CD4-positive, CD25-positive, alpha-beta regulatory T cell (primary cell): ENCODE data around the gene SART3. TPM values are rescaled to one million over a fixed set of nuclear protein-coding genes. Genes with fewer than 3 reads are reported as not detected.

Experiments
- ATAC-seq, 2 donors: fragments of 150-1000 bp; cut with Tn5 transposase; one replicate each; pipeline ENCODE4 v1.10.0; 2021; ENCODE audit warnings: low read depth in 2 of 2, moderate number of reproducible peaks in 2 of 2, moderate library complexity in 1 of 2
- DNase-seq, 3 donors: peaks; one replicate each; pipeline versions ENCODE4 v3.0.0 to v3.0.0-alpha.2; 2012 to 2022; ENCODE audit warnings: mixed read lengths in 1 of 3
- H3K27ac ChIP-seq: one replicate; pipeline ENCODE4 v1.7.0; 2013; ENCODE audit warnings: mild to moderate bottlenecking, low read length; ENCODE audit not compliant: insufficient read depth, poor library complexity, severe bottlenecking
- H3K27me3 ChIP-seq: one replicate; pipeline ENCODE4 v1.7.0; 2013; ENCODE audit warnings: low read length; ENCODE audit not compliant: control insufficient read depth, insufficient read depth
- H3K36me3 ChIP-seq: one replicate; pipeline ENCODE4 v1.7.0; 2013; ENCODE audit warnings: mild to moderate bottlenecking, low read length, moderate library complexity; ENCODE audit not compliant: control insufficient read depth, insufficient read depth
- H3K4me1 ChIP-seq: 2 replicates; pipeline ENCODE4 v1.7.0; 2013; ENCODE audit warnings: mild to moderate bottlenecking, low read length; ENCODE audit not compliant: insufficient read depth, control insufficient read depth, poor library complexity, severe bottlenecking
- H3K4me3 ChIP-seq: one replicate; pipeline ENCODE4 v1.7.0; 2013; ENCODE audit warnings: low read depth, mild to moderate bottlenecking, low read length, moderate library complexity
- H3K9me3 ChIP-seq, 2 experiments: 1 replicate in 1 of 2; 2 replicates in 1 of 2; pipeline ENCODE4 v1.7.0; 2013; ENCODE audit warnings: low read length in 2 of 2, mild to moderate bottlenecking in 1 of 2, moderate library complexity in 1 of 2; ENCODE audit not compliant: control insufficient read depth in 2 of 2
- H3K27ac Mint-ChIP-seq, 3 donors: one replicate each; pipeline ENCODE4 v1.8.0; 2020 to 2022; ENCODE audit warnings: mild to moderate bottlenecking in 3 of 3, mixed read lengths in 3 of 3, moderate library complexity in 2 of 3
- H3K27me3 Mint-ChIP-seq: one replicate; pipeline ENCODE4 v1.8.0; 2022; ENCODE audit warnings: mild to moderate bottlenecking, mixed read lengths
- H3K36me3 Mint-ChIP-seq: one replicate; pipeline ENCODE4 v1.8.0; 2020; ENCODE audit warnings: mixed read lengths
- H3K4me1 Mint-ChIP-seq, 4 donors: one replicate each; pipeline ENCODE4 v1.8.0; 2020 to 2022; ENCODE audit warnings: mixed read lengths in 4 of 4, mild to moderate bottlenecking in 1 of 4
- H3K4me3 Mint-ChIP-seq, 4 donors: one replicate each; pipeline ENCODE4 v1.8.0; 2020 to 2022; ENCODE audit warnings: mild to moderate bottlenecking in 4 of 4, mixed read lengths in 4 of 4, moderate library complexity in 3 of 4
- H3K9me3 Mint-ChIP-seq, 7 donors: one replicate each; pipeline ENCODE4 v1.8.0; 2020 to 2022; ENCODE audit warnings: mixed read lengths in 7 of 7, mild to moderate bottlenecking in 3 of 7, moderate library complexity in 2 of 7
- polyA plus RNA-seq, 4 donors: library from polyadenylated mRNA; unstranded; fragments of 300-500 nt; fragmentation: Illumina TruSeq; gene quantifications; one replicate each; pipeline ENCODE4 v1.2.3, GENCODE V29; 2021
- total RNA-seq: library from RNA; stranded (reverse); gene quantifications from one replicate; pipeline ENCODE4 v1.2.3, GENCODE V29; 2022

The SART3 gene
- total and polyA plus RNA-seq, 5 donors from 2014 or later, result 25.3 to 107 (median 32.6) TPM

- no peaks in the 10 kb centered on the region for H3K27me3 Mint-ChIP-seq
- H3K36me3 Mint-ChIP-seq, result peaks cover 42% of the 10 kb centered on the region
- H3K9me3 ChIP-seq, result no peaks in the 10 kb centered on the region
- H3K4me1 Mint-ChIP-seq, result peaks cover 0 to 10% (median 3%) of the 10 kb centered on the region in 4 donors
- H3K27ac ChIP-seq, result no peak overlapping the region
- H3K4me1 ChIP-seq, result no peaks in the 10 kb centered on the region
- no peak for ATAC-seq
- H3K4me3 Mint-ChIP-seq, result no peak overlapping the region
- H3K9me3 Mint-ChIP-seq, result no peaks in the 10 kb centered on the region
- no peak for DNase-seq
- no peaks in the 10 kb centered on the region for H3K27me3 ChIP-seq
- H3K36me3 ChIP-seq, result peaks cover 97% of the 10 kb centered on the region
- no peak overlapping the region for H3K4me3 ChIP-seq
- H3K27ac Mint-ChIP-seq, result peak overlapping the region in 1 of 3 donors; percentile 4
These were observed 30.8 kb downstream of the SART3 start for GRCh38 chr12:108530161-108530560.

GRCh38 chr12:108527166-108527496 lies 33.8 kb downstream of the SART3 start:
- Histone ChIP-seq H3K9me3 (no peaks in the 10 kb centered on the region), H3K36me3 (peaks cover 97% of the 10 kb centered on the region), H3K4me3 (no peak overlapping the region), H3K27me3 (no peaks in the 10 kb centered on the region), H3K4me1 (no peaks in the 10 kb centered on the region), H3K27ac (no peak overlapping the region)
- Mint-ChIP-seq H3K27ac (peak overlapping the region; percentile 54 to 86 (median 75)), H3K36me3 (peaks cover 51% of the 10 kb centered on the region), H3K9me3 (no peaks in the 10 kb centered on the region), H3K4me3 (peak overlapping the region in 1 of 4 donors; percentile 48), H3K27me3 (no peaks in the 10 kb centered on the region), H3K4me1 (peaks cover 0 to 9% (median 3%) of the 10 kb centered on the region in 4 donors)
- ATAC-seq (no peak), DNase-seq (no peak)

DNA sequence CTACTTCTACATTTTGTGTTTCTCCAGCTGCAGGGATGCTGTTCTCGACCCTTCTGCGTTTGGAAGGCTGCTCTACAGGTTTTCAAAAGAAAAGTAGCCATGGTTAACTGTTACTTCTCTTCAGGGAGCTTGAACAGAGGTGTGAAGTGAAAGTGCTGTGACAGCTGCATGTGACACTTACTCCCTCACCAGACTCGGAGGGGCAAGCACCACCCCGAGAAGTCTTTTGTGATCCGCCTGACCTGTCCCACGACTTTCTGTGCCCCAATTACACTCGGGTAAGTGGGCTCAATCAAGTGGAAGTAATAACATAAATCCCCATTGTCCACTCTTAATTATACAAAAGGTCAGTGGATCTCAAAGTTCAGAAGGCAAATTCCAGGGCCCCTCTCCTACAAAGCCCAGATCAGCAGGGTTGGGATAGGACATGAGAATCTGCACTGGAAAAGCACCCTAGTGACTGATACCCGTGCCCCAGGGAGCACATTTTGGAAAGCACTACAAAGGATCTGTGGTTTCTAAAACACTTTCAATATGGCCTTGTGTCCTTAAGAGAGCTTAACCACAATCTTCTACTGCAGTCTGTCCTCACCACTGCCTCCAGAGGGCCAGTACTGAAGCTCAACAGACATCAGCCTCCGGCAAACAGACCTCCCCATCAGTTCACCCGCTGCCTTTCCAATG lies 34.3 kb downstream of the SART3 start:
- Histone ChIP-seq H3K27ac (no peak overlapping the region), H3K36me3 (peaks cover 97% of the 10 kb centered on the region), H3K4me3 (no peak overlapping the region), H3K9me3 (no peaks in the 10 kb centered on the region), H3K27me3 (no peaks in the 10 kb centered on the region), H3K4me1 (no peaks in the 10 kb centered on the region)
- H3K4me1 Mint-ChIP-seq, result peaks cover 0 to 9% (median 3%) of the 10 kb centered on the region in 4 donors
- no peak for DNase-seq
- H3K4me3 Mint-ChIP-seq, result no peak overlapping the region
- H3K27ac Mint-ChIP-seq, result peak overlapping the region; percentile 54 to 86 (median 75)
- H3K27me3 Mint-ChIP-seq, result no peaks in the 10 kb centered on the region
- peaks cover 56% of the 10 kb centered on the region for H3K36me3 Mint-ChIP-seq
- no peaks in the 10 kb centered on the region for H3K9me3 Mint-ChIP-seq
- no peak for ATAC-seq

GRCh38 chr12:108525681-108526080 lies 35.3 kb downstream of the SART3 start:
- H3K27ac ChIP-seq, result no peak overlapping the region
- no peak overlapping the region for H3K4me3 ChIP-seq
- H3K9me3 Mint-ChIP-seq, result no peaks in the 10 kb centered on the region
- peaks cover 0 to 9% (median 5%) of the 10 kb centered on the region in 4 donors for H3K4me1 Mint-ChIP-seq
- no peaks in the 10 kb centered on the region for H3K4me1 ChIP-seq
- no peak overlapping the region for H3K27ac Mint-ChIP-seq
- no peak for ATAC-seq
- DNase-seq, result no peak
- peaks cover 98% of the 10 kb centered on the region for H3K36me3 ChIP-seq
- H3K27me3 Mint-ChIP-seq, result no peaks in the 10 kb centered on the region
- no peaks in the 10 kb centered on the region for H3K9me3 ChIP-seq
- H3K4me3 Mint-ChIP-seq, result no peak overlapping the region
- H3K27me3 ChIP-seq, result no peaks in the 10 kb centered on the region
- peaks cover 62% of the 10 kb centered on the region for H3K36me3 Mint-ChIP-seq

- no peak overlapping the region for H3K4me3 Mint-ChIP-seq
These were observed 37.6 kb downstream of the SART3 start for GRCh38 chr12:108523365-108523764.

GRCh38 chr12:108519558-108519957 lies 41.4 kb downstream of the SART3 start:
- no peaks in the 10 kb centered on the region for H3K9me3 ChIP-seq
- peaks cover 60% of the 10 kb centered on the region for H3K36me3 ChIP-seq
- H3K4me1 ChIP-seq, result peaks cover 13% of the 10 kb centered on the region
- H3K36me3 Mint-ChIP-seq, result peaks cover 50% of the 10 kb centered on the region
- H3K9me3 Mint-ChIP-seq, result no peaks in the 10 kb centered on the region
- DNase-seq, result no peak
- H3K27me3 ChIP-seq, result no peaks in the 10 kb centered on the region
- peak overlapping the region in 2 of 3 donors; percentile 26 to 86 for H3K27ac Mint-ChIP-seq
- peak overlapping the region in 1 of 4 donors; percentile 51 for H3K4me3 Mint-ChIP-seq
- peaks cover 9 to 23% (median 11%) of the 10 kb centered on the region in 4 donors for H3K4me1 Mint-ChIP-seq
- no peak for ATAC-seq
- no peaks in the 10 kb centered on the region for H3K27me3 Mint-ChIP-seq
- H3K27ac ChIP-seq, result no peak overlapping the region
- H3K4me3 ChIP-seq, result no peak overlapping the region

More at GRCh38 chr12:108523365-108523764, 37.6 kb downstream of the SART3 start:
- Mint-ChIP-seq H3K4me1 (peaks cover 3 to 9% (median 5%) of the 10 kb centered on the region in 4 donors), H3K9me3 (no peaks in the 10 kb centered on the region), H3K36me3 (peaks cover 61% of the 10 kb centered on the region), H3K27me3 (no peaks in the 10 kb centered on the region), H3K27ac (peak overlapping the region in 1 of 3 donors; percentile 11)
- H3K4me3 ChIP-seq, result no peak overlapping the region
- ATAC-seq (no peak), DNase-seq (no peak)
- no peaks in the 10 kb centered on the region for H3K27me3 ChIP-seq
- H3K4me1 ChIP-seq, result no peaks in the 10 kb centered on the region
- no peaks in the 10 kb centered on the region for H3K9me3 ChIP-seq
- no peak overlapping the region for H3K27ac ChIP-seq
- H3K36me3 ChIP-seq, result peaks cover 97% of the 10 kb centered on the region

DNA sequence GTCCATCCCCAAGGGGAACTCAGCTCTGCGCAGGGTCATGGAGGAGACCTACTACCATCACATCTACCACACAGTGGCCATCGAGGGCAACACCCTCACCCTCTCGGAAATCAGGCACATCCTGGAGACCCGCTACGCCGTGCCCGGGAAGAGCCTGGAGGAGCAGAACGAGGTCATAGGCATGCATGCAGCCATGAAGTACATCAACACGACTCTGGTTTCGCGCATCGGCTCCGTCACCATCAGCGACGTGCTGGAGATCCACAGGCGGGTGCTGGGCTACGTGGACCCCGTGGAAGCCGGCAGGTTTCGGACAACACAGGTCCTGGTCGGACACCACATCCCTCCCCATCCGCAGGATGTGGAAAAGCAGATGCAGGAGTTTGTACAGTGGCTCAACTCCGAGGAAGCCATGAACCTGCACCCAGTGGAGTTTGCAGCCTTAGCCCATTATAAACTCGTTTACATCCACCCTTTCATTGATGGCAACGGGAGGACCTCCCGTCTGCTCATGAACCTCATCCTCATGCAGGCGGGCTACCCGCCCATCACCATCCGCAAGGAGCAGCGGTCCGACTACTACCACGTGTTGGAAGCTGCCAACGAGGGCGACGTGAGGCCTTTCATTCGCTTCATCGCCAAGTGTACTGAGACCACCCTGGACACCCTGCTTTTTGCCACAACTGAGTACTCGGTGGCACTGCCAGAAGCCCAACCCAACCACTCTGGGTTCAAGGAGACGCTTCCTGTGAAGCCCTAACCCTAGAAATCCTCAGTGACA lies 42.1 kb downstream of the SART3 start:
- H3K4me3 ChIP-seq, result no peak overlapping the region
- H3K27ac Mint-ChIP-seq, result peak overlapping the region in 1 of 3 donors; percentile 26
- H3K4me1 ChIP-seq, result peaks cover 14% of the 10 kb centered on the region
- no peaks in the 10 kb centered on the region for H3K27me3 Mint-ChIP-seq
- peaks cover 53% of the 10 kb centered on the region for H3K36me3 ChIP-seq
- no peak overlapping the region for H3K27ac ChIP-seq
- peak overlapping the region in 3 of 4 donors; percentile 19 to 46 (median 23) for H3K4me3 Mint-ChIP-seq
- ATAC-seq, result no peak
- H3K4me1 Mint-ChIP-seq, result peaks cover 9 to 27% (median 13%) of the 10 kb centered on the region in 4 donors
- H3K9me3 Mint-ChIP-seq, result no peaks in the 10 kb centered on the region
- peaks cover 46% of the 10 kb centered on the region for H3K36me3 Mint-ChIP-seq
- no peaks in the 10 kb centered on the region for H3K9me3 ChIP-seq
- DNase-seq, result no peak
- no peaks in the 10 kb centered on the region for H3K27me3 ChIP-seq
